GM19193 (cell line): ENCODE data around the gene CKAP2L.

ENCODE experiments used
- POLR2A ChIP-seq: IDR thresholded peaks from 4 replicates; pipeline ENCODE4 v1.6.1; 2011; ENCODE audit not compliant: insufficient read depth, insufficient read length; ENCODE audit errors: extremely low read depth

CKAP2L gene, protein sequence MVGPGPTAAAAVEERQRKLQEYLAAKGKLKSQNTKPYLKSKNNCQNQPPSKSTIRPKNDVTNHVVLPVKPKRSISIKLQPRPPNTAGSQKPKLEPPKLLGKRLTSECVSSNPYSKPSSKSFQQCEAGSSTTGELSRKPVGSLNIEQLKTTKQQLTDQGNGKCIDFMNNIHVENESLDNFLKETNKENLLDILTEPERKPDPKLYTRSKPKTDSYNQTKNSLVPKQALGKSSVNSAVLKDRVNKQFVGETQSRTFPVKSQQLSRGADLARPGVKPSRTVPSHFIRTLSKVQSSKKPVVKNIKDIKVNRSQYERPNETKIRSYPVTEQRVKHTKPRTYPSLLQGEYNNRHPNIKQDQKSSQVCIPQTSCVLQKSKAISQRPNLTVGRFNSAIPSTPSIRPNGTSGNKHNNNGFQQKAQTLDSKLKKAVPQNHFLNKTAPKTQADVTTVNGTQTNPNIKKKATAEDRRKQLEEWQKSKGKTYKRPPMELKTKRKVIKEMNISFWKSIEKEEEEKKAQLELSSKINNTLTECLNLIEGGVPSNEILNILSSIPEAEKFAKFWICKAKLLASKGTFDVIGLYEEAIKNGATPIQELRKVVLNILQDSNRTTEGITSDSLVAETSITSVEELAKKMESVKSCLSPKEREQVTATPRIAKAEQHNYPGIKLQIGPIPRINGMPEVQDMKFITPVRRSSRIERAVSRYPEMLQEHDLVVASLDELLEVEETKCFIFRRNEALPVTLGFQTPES

DNA sequence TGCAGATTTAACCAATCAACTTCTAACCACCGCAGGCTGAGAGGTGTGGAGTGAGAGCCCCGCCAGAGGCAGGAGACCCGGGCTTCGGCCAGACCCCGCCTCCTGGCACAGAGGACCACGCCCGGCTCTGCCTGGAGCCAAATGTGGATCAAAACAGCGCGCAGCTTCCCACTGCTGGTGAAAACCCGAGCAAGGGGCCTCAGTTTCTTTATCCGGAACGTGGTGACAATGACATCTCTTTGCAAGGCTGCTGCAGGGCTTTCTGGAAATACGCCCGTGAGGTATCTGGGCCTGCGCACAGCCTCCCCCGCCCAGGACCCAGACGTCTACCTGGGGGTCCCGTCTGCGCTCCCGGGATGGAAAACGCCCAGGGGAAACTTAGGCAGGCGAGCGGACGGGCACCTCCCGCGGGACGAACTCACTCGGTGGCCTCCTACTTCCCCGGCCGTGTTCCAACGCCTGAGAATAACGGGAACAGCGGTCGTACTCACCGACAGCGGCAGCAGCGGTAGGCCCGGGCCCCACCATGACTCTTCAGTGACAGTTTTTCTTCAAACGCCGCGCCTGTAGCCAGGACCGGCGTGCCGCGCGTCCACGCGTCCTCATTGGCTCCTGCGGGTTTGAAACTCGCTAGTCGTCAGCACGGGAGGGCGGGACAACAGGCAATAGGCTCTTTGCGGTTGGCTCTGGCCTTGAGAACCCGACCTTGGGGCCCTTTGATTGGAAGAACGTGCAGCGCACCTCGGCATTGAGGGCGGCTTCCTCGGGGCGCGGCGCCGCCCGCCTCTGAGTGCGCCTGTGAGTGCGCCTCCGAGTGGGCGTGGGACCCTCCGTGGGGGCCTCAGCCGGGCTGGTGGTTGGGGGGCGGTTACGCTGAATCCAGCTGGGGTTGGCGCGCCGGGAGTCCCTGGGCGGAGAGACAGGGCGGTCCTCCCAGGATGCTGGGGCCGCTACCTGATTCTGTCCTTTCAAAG is at the start of gene CKAP2L:
Gene CKAP2L, minus strand, starts transcription at position 539 of the 974 bp plus-strand sequence. Its CDS starts 11 bp downstream, at position 528.
- TF ChIP-seq POLR2A: peak; percentile 67

DNA sequence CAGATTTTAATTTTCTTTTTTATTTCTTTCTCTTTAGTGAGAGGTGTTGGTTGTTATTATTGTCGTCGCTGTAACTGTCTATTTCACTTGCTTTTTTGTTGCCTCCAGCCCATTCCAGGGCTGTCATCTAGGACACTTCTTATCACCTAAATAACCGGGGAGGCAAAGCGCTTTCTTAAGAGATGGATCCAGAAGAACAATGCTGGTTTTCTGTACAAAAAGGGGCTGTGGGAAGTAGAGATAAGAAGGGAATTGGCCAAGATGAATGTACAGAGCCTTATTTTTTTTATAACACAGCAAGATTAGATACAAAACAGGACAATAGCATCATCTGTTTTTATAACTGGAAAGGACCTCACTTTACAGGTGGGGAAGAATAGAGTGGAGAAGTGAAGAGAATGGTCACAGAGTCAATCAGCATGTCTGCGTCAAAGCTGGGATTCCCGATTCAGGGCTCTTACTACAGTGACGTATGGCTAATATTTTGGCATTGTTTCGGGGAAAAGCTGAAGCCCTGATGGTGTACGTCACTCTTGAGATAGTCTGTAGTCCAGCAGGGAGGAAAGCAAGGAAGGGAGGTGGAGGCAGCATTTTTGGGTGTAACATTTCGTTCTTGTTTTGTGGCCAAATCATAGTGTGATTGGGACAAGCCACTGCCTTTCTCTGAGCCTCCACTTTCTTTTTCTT is 49.0 kb upstream of the CKAP2L start:
- TF ChIP-seq POLR2A: no peak

DNA sequence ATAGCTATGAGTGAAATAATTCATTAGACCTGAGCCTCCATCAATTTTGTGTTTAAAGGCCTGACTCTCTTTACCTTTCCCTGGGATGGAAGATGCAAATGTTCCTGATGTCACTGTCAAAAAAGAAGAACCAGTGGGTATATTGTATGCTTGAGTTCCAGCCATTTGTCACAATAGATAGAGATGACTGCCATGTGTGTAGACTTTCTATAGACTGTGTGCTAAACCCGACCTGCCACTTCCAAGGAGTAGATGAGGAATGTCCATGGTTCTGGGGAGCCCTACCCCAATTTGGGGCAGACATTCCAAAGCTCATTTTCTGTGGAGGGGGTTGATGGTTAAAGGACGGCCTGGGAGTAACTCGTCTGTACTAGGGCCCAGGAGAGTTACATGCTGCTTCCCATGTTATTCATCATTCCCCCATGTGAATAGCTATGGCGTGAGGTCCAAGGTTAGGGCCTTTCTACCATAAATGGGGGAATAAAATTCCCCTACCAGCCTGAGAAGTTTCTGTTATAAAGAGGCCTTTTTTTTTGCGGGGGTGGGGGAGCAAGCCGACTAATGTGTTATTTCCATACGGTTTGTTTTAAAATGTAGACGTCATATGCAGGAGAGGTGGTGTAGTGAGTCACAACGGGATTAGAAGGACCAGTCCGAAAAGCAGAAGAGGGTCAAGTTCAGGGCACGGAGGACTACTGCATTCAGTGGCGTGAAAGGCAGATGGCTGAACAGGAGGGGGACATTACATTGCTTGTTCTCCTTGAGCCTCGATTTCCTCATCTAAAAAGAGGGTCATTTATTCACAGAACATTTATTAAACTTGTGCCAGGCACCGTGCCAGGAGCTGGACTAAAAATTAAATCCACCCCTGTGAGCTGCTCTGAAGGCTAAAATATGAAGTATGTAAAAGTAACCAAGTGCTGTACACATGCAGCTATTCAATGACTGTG is 48.2 kb upstream of the CKAP2L start:
- TF ChIP-seq POLR2A: no peak

DNA sequence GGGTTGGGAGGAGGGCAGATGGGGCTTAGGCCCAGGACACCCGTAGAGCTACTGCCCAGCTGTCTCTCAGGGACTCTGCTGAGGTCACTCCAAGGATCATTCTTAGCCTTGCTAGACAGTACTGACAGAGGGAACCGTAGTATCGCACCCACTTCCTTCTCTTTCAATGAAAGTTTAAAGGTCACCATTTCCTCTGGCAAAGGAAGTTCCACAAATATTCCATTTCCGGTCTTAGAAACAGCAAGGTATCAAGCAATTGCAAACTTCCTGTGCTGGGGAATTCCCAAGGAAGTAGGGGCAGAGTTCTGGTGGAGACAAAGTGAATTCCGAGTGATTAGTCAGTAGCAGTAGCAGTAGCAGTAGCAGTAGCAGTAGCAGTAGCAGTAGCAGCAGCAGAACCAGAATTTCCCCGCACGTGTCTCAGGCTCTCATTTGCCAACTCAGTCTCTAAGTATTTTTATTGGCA is 47.5 kb upstream of the CKAP2L start:
- no peak for TF ChIP-seq POLR2A

DNA sequence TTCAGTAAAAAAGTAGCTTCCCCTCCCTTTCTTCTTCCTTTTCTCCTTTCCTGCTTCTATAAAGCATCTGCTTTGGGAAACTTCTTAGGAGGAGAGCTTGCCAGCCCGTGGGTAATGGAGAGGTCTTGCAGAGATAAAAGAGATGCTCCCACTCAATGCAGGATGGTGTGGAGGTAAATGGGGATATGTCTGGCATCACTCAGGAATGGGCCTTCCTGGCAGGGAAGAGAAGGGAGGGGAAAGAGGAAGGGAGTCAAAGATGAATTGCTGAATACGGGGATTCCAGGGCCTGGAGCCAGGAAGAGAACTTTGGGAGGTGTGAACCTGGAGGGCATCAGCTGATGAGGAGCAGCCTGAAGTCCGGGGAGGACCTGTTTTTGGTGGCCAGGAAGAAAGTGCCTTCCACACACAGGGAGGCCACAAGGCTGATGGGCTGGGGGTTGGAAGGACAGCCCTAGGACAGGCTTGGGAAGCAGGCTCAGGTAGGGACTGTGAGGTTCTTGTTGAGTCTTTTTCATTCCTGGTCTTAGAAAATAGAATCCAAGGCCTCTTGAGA is 46.9 kb upstream of the CKAP2L start:
- no peak for TF ChIP-seq POLR2A

DNA sequence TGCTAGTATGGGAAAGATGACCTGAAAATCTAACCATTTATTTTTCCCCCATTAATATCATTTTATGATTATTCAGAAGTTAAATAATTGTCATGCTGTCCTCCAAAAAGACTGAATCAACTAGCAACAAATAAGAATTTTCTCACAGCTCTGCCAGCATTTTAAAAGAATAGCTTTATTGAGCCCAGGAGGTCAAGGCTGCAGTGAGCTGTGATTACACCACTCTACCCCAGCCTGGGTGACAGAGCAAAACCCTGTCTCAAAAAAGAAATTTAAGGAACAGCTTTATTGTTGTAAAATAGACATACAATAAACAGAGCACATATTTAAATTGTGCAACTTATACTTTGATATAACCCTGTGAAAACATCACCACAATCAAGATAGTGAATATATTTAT is 44.7 kb upstream of the CKAP2L start:
- no peak for TF ChIP-seq POLR2A

DNA sequence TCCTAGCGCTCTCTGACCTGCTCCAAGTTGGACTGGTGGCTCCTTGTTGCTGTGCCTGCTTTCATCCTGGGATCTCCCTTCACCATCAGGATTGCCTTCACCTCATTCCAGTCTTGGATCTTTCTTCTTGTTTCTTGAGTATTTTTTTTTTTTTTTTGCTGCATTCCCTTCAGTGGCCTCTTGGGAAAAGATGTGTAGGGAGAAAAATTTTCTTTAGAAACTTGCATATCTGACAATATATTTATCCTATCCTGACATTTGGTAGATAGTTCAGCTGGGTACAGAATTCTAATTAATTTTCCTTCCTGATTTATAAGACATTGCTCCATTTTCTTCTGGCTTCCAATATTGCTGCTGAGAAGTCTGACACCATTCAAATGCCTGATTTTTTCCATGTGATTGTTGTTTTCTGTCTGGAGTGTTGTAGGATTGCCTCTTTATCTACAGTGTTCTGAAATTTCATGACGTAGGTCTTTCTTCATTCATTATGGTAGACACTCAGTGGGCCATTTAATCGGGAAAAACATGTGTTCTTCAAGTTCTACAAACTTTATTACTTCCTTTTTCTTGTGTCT is 42.9 kb upstream of the CKAP2L start:
- no peak for TF ChIP-seq POLR2A

DNA sequence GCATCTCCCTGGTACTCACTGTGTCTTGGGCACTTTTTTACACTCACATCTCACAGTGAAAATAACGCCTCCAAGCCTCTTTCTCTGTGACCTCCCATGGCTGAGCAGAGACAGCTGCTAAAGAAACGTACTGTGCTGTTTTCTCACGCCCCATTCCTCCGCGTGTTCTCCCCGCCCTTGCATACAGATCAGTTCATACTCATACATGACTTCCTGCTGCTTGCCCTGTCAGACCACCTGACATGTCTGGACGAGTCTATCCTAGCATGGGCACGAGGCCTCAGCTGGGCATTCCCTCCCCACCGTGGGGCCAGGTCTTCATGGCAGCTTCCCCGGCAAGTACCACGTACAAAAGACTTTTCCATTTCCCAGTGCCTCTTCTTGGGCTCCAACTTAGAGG is 41.1 kb upstream of the CKAP2L start:
- no peak for TF ChIP-seq POLR2A

DNA sequence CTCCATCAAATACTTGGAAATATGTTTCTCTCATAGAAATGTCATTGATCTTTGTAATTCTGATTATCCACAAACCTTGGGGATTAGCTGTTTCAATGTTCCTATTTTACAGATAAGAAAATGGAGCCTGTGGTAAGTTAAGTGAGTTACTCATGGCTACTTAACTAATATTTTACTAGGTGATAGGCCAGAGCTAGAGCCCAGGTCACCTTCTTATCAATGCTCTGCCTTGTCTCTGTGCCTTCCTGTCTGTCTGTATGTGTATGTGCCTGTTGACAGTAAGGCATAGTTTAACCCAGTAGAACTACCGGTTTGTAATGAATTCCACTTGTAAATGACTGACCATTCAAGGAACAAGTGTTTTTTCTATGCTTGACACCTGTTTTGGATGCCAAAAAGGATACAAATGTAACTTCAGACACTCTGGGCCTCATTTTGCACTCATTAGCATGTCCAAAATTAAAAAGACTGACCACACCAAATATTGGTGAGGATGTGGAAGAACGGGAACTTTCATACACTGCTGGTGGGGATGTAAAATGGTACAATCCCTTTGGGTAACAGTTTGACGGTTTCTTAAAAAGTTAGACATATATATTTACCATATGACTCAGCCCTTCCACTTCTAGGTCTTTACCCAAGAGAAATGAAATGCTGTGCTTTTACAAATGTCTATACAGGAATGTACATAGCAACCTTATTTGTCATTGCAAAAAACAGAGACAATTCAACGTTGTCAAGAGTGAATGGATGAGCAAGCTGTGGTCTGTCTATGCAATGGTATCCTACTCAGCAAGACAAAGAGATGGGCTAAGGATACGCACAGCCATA is 39.5 kb upstream of the CKAP2L start:
- TF ChIP-seq POLR2A: no peak

DNA sequence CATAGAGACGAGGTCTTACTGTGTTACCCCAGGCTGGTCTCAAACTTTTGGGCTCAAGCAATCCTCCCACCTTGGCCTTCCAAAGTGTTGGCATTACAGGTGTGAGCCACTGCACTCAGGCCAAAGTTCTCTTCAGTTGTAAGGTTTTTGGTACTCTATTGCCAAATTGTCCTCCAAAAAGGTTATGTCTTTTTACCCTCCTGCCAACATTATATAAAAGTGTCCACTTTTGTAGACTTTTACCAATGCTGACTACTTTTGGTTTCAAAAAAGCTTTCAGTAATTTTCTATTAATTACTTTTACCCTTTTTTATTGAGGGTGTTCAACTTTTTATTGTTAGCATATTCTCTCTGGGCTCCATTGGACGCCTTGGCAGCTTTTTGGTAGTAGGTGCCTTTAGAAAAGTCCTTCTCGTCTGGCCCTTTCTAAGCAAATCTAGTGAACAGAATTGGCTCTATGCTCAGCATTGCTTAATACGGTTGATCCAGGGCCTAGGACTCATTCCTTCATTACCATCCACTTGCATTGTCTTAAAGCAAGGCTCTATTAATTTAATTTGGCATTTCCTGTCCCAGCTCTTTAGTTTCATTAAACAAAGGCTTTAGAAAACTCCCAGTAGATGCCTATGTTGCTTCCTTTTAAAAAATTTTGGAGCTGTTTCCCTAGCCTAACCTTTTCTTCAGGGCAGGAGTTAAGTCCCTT is 36.6 kb upstream of the CKAP2L start:
- TF ChIP-seq POLR2A: no peak

DNA sequence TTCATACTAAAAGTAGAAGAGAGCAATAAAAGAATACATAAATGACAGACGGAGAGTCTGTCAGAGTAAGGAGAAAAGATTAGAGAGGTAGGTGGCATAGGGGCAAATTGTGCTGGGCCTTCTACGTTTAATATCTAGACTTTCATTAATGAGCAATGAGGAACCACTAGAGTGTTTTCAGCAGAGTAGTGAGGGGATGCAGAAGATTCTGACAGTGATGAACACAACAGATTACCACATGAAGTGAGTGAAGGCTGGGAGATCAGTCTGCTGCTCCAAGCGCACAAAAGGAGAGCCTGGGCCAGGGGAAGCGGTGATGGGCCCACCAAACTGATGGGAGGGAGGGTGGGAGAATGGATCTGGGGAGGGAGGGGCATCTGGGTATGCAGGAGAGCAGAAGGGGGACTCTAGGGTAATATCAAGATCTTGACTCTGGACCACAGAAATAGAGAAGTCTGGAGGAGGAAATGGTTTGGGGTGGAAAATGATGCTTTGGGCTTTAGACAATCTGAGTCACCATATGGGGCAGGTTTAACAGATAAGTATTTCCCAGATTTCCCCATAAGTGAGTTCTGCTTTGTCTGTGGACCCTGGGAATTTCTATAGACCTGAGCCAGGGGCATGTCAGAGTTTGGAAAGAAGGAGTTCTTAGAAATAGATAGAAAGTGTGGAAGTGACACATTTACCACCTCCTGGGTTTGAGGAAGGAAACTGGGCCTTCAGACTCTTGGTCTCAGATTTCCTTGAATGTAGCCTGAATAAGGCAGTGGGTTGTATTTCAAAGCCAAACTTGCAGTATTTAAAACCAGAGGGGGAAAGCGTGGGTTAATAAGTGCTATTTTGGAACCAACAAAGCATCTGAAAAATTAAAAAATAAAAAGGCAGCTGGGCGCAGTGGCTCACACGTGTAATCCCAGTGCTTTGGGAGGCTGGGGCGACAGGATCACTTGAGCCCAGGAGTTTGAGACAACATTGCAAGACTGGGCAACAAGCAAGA is 34.9 kb upstream of the CKAP2L start:
- no peak for TF ChIP-seq POLR2A
